NCI-H2107 (cell line): Measurements from ENCODE around the gene OR52L1.

ENCODE experiments used
- DNase-seq: peaks from one replicate; lab custom pipeline; 2025; lab: John Stamatoyannopoulos, UW

Gene OR52L1

GRCh38 chr11:5940748-5941147, 46.0 kb downstream of the OR52L1 start:
- DNase-seq, result no peak

GRCh38 chr11:5938603-5938965, 48.2 kb downstream of the OR52L1 start:
- no peak for DNase-seq

GRCh38 chr11:5937868-5938602, 48.8 kb downstream of the OR52L1 start:
- no peak for DNase-seq
